Middle frontal gyrus (tissue), 1 donor: ENCODE measurements around the gene KCNH2.
"Not testable (repeated sequence)": the region's sequence is repeated elsewhere in the genome, so short reads cannot be mapped to it uniquely, and the experiment has no call there.

Source experiments
- DNase-seq: peaks from one replicate; pipeline ENCODE4 v3.0.0-alpha.2; 2015; ENCODE audit warnings: low spot score; ENCODE audit errors: extremely low spot score

The KCNH2 gene, protein sequence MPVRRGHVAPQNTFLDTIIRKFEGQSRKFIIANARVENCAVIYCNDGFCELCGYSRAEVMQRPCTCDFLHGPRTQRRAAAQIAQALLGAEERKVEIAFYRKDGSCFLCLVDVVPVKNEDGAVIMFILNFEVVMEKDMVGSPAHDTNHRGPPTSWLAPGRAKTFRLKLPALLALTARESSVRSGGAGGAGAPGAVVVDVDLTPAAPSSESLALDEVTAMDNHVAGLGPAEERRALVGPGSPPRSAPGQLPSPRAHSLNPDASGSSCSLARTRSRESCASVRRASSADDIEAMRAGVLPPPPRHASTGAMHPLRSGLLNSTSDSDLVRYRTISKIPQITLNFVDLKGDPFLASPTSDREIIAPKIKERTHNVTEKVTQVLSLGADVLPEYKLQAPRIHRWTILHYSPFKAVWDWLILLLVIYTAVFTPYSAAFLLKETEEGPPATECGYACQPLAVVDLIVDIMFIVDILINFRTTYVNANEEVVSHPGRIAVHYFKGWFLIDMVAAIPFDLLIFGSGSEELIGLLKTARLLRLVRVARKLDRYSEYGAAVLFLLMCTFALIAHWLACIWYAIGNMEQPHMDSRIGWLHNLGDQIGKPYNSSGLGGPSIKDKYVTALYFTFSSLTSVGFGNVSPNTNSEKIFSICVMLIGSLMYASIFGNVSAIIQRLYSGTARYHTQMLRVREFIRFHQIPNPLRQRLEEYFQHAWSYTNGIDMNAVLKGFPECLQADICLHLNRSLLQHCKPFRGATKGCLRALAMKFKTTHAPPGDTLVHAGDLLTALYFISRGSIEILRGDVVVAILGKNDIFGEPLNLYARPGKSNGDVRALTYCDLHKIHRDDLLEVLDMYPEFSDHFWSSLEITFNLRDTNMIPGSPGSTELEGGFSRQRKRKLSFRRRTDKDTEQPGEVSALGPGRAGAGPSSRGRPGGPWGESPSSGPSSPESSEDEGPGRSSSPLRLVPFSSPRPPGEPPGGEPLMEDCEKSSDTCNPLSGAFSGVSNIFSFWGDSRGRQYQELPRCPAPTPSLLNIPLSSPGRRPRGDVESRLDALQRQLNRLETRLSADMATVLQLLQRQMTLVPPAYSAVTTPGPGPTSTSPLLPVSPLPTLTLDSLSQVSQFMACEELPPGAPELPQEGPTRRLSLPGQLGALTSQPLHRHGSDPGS

DNA sequence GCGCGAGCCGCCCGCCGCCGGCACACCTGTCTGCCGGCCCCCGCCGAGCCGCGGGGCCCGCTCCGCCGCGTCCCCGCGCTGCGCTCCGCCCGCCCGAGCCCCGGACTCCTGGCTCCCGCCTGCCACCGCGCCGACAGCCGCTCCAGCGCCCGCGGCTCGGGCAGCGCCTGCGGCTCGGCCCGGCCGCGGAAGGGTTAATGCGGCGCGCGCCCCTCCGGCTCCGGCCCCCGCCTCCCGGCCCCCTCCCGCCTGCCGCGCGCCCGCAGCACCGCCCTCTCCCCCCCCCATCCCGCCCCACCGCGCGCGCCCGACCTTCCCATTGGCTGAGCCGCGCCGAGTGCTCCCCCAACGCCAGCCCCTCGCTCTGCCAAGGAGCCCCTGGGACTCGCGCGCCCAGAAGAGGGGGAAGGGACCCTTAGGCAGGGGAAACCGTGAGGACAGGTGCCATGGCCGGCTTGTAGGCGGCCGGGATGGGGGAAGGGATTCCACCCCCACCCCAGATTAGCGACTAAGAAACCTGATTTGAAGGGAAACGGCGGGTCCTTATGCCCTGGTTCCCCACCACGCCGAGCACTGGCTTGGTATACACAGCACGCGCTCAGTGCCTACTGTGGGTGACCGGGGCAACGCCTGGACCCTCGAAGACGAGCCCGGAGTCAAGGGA lies at the start of gene KCNH2:
KCNH2 (minus strand) TSS at position 196 of the 664 bp plus-strand sequence. CDS start 408 bp downstream, outside the sequence.
- no peak for DNase-seq

DNA sequence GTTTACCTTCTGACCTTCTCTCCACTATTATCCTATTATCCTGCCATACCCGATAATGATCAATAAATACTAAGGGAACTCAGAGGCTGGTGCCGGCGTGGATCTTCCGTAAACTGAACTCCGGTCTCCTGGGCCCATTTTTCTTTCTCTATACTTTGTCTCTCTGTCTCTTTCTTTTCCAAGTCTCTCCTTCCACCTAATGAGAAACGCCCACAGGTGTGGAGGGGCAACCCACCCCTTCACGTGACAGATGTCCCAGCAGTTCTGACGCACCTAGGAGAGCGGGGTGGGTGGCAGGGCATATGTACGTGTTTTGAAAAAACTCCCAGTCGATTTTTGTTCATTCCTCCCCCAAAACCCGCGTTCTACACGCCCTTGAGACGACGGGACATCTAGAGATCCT lies 49.6 kb upstream of the KCNH2 start:
- not testable (repeated sequence) for DNase-seq

DNA sequence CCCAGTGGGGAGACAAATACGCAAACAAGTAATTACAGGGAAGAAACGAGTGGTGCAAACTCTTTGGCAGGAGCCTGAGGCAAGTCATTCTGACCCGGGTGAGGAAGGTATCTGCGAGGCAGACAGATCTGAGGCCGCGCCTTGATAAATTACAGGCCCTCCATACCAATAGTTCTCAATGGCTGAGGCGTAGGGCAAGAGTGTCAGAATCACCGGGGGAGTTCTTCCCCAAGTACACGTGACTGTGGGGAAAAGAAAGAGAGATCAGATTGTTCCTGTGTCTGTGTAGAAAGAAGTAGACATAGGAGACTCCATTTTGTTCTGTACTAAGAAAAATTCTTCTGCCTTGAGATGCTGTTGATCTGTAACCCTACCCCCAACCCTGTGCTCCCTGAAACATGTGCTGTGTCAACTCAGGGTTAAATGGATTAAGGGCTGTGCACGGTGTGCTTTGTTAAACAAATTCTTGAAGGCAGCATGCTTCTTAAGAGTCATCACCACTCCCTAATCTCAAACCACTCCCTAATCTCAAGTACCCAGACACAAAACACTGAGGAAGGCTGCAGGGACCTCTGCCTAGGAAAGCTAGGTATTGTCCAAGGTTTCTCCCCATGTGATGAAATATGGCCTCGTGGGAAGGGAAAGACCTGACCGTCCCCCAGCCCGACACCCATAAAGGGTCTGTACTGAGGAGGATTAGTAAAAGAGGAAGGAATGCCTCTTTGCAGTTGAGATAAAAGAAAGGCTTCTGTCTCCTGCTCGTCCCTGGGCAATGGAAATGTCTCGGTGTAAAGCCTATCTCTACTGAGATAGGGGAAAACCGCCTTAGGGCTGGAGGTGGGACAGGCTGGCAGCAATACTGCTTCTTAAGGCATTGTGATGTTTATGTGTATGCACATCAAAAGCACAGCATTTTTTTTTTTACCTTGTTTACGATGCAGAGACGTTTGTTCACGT lies 48.9 kb upstream of the KCNH2 start:
- DNase-seq: not testable (repeated sequence)

DNA sequence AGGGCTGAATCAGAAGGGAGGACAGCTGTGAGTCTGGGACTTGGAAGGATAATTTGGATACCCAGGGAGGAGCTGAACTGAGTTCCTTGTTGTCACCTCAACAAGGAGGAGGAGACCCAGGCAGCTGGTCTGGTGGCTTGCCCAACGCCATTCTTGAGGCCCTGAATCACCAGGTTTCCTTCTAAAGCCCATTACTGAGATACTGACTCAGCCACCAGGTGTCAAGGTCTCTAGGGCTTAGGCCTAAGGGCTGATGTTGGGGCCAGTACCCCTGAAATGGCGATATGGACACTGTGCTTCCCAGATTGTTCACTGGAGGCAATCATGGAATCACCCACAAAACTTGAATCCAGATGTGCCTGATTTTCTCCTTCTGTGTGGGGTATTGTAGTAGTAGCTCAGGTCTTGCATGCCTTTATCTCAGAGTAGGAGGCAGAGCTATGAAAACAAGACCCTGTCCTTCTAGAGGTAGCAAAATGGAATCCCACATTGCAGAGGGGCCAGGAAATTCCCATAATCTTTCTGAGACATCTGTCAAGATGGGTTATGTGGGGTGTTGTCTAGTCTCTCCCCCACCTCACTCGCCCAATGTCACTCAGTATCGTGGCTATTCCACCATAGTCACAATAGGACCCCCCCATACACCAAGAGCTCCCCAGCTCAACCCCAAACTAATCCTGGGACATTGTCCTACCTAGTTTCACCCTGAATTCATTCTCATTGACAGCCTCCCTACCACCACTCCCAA lies 48.0 kb upstream of the KCNH2 start:
- no peak for DNase-seq

DNA sequence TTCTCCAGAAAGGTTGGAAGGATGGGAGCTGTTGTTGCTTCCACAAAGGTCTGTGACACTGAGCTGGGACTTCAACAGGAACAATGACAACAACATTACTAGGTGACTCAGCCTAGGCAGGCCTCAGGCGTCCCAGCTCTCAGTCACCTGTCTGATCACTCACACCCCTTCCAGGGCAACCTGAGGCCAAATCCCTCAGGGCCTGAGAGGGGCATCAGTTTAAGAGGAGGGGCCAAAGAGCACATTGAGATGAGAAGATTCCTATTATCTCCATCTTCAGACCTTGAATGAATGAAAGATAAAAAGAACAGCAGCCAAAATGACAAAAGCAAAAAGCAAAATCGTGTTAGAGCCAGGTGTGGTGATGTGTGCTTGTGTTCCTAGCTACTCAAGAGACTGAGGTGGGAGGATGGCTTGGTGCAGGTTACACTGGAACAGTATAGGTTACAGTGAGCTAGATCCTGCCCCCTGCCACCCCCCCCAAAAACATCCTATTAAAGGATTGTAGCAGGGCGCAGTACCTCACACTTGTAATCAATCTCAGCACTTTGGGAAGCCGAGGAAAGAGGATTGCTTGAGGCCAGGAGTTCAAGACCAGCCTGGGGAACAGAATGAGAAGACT lies 46.4 kb upstream of the KCNH2 start, which contains the start of gene ATG9B:
ATG9B (minus strand) TSS at position 60 of the 622 bp plus-strand sequence. CDS start 71 bp downstream, outside the sequence.
- no peak for DNase-seq

DNA sequence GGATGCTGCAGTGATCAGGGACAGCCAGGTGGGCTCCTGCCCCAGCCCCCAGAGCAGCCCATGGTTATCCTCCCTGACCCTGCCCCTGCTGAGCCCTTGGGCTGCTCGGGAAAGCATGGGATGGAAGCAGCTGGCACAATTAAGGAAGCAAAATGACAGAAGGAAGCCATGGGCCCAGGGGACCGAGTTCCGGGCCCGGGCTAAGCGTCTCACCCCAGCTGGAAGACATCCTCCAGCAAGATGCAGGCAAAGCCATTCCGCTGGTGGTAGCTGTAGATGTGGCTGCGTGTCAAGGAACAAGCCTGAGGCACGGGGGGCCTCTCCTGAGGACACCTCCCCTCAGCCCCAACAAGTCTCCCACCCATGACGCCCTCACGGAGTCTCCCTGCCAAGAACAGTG lies 45.1 kb upstream of the KCNH2 start:
- DNase-seq: no peak

DNA sequence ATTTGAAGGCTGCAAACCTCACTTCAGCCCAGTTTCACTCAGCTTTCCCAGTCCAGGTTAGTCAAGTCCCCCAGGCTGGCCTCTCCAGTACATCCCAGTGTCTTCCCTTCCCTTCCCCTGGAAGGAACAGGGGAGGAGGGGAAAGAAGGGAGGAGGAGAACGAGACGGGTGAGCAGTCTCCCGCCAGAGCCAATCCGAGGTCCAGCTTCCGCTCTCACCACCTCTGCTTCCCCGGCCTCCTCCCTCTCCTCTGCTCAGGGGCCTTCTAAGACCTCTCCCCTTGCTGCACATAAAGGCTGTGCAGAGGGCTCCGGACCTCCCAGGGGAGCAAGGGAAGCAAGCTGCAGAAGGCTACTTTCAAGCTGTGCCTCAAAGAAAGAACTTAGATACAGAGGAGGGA lies 42.1 kb upstream of the KCNH2 start:
- no peak for DNase-seq

DNA sequence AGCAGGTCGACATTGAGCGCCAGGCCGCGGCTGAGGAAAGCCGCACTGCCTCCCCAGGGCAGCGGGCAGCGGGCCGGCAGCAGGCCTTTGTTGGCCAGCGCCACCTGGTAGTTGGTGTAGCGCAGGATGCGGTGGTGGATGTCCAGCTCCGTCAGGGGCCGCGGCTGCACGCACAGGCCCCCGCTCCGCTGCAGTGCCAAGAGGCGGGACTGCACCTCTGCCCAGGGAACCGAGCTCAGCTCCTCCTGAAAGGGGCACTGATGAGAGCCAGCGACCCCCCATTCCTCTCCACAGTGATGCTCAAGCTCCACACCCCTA lies 41.0 kb upstream of the KCNH2 start:
- no peak for DNase-seq

DNA sequence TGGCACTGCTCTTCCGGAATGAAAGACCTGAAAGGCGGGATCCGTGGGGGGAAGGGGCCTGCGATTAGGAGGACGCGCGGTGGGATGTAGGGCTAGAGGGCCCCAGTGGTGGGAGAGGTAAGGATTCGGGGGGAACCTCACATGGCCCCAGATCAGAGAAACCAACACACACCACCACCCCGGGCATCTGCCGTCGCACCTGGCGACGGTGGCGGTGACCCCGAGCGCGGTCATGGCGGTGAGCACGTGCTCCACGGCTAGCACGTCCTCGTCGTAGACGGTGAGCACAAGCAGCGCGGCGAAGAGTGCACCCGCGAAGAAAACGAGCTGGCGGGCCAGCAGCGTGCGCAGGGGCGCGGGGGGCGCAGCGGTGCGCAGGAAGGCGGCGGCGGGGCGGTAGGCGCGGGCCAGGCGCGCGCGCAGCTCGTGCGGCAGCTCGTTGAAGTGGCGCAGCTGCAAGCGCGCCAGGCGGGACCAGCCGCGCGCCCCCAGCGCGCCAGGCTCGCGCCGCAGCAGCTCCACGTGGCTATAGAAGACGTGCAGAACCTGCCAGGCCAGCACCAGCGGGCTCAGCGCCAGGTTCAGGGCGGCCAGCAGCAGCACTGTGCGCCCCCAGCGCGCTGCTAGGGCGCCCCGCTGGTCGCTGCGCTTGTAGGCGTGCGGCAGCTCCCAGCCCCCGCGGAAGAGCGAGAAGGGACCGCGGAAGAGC lies 40.5 kb upstream of the KCNH2 start:
- DNase-seq: no peak

DNA sequence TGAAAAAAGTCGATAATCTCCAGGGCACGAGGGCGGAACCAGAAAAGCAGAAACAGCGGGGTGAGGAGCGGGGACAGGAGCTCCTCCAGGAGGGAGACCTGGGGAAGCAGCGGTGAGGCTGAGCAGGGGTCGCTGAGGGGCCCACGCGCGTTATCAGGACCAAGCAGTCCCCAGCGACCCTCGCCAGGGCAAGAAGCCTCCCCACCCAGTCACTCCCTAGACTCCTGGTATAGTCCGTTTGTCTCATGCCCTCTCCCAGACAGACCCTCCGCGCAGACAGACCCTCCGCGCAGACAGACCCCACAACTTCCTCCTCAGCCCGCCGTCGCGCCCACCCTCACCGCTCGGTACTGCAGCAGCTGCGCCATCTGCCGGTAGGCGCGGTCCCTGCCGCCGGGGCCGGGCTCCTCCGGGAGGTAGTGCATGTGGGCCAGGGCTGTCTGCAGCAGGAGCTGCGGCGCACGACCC lies 39.9 kb upstream of the KCNH2 start:
- no peak for DNase-seq

DNA sequence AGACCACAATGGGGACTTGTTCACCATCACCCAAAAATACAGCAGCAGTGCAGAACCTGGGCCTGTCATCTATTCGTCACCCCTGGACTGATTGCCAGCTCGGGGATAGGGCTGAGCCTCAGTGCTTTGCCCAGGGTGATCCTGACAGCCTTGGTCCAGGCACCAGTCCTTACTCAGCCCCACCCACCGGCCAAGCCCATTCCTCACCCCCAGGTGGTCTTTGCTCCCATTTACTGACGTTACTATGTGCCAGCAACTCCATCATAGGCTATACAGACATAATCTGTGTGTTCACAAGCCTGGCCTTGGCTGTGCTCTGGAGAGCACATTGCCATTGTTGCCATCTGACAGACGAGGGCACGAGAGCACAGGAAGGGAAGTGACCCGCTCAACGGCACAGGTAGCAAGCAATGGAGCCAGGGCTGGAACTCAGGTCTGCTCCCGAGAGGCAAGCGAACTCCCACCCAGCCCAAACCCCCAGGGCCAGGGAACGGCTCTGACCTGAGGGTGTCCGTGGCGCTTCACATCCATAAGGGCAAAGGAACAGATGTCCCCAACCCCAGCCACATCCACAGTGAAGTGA lies 39.3 kb upstream of the KCNH2 start:
- DNase-seq: no peak

DNA sequence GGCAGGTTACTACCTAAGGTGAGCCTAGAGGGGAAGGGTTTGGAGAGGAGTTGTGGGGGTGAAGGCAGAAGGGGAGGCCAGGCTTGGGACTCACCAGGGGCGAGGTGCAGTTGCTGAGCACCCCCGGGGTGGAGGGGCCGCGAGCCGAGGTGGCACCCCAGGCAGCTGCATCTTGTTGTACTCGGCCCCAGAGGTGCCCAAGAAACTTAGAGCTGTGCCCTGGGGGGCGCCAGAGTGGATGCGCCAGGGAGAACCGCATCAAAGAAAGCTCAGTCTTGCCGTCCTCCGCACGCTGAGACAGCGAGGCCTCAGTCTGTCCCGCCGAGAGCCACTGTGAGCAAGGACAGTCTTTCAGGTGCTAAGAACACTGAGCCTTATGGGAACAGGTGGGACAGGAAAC lies 38.8 kb upstream of the KCNH2 start:
- no peak for DNase-seq

DNA sequence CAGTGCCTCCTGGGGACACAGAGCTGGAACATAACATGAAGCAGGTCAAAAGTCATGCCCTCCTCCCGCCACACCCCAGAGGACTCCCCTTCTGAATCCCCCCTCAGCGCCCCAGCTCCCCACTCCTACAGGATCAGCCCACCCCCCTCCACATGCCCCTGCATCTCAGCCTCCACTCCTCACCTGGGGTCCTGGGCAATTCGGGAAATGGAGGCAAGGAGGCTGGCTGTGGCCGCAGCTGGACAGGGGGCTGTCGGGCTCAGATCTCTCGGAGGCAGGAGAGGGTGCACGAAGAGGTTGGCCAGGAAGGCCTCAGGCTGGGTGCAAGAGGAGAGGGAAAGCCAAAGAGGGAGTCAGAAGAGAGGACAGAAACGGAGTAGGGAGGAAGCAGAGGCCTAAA lies 38.4 kb upstream of the KCNH2 start:
- DNase-seq: no peak

DNA sequence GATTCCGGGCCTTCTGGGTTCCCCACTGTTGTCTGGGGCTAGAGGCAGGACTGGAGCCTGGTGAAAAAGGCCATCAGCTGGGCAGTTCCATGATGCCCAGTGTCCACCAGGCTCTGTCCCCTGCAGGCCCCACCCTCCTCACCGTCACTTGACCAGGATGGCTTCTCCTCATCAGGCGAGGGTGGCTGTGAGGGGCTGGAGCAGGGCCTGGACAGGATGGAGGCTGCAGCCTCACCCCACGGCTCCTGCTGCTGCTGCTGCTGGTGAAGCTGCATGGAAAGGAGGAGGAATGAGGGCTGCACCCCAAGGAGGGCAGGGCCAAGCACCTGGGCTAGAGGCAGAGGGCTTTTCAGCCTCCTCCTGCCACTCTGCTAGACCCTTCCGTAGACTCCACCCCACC lies 37.8 kb upstream of the KCNH2 start:
- DNase-seq: no peak

DNA sequence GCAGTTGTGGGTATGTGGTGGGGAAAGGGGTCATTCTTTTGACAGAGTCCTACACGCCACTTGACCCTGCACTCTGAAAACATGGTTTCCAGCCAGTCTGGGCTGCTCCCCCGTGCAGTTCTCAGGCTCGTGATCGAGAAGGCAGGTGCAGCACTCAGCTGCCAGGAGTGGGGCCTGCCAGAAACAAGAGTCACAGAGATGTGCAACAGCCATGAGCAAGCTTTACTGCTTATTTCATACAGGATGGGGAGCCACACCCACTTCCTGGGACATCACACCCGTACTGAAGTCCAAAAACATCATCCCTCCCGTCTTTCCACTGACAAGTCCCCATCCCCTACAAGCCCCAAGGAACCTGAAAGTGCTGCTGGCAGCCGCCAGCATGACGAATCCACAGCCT lies 36.8 kb upstream of the KCNH2 start:
- no peak for DNase-seq

DNA sequence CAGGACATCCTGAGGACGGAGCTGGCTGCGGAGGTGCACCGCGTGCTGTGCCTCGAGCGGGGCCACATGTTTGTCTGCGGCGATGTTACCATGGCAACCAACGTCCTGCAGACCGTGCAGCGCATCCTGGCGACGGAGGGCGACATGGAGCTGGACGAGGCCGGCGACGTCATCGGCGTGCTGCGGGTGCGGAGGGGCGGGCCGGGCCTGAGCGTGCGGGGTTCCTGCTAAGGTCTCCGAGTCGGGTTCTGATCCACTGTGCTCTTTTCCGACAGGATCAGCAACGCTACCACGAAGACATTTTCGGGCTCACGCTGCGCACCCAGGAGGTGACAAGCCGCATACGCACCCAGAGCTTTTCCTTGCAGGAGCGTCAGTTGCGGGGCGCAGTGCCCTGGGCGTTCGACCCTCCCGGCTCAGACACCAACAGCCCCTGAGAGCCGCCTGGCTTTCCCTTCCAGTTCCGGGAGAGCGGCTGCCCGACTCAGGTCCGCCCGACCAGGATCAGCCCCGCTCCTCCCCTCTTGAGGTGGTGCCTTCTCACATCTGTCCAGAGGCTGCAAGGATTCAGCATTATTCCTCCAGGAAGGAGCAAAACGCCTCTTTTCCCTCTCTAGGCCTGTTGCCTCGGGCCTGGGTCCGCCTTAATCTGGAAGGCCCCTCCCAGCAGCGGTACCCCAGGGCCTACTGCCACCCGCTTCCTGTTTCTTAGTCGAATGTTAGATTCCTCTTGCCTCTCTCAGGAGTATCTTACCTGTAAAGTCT lies 35.8 kb upstream of the KCNH2 start:
- DNase-seq: peak; percentile 60

DNA sequence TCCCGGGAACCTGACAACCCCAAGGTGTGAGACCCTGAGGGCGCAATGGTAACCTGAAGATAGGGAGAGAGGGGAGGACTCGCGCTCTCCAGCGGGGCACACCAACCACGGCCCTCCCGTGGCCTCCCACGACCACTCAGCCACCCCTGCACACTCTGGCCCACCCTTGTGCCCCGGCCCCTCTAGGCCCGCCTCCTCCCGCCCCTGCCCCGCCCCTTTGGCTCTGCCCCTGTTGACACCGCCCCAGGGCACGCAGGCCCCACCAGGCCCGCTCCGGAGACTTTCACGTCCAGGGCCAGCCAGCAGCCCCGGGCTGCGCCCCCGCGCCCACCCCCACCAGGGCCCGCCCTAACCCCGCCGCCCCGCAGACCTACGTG lies 35.2 kb upstream of the KCNH2 start:
- no peak for DNase-seq
